ENCODE measurements around the gene ST7.

Gene ST7

GRCh38 chr7:117019786-117020590 is 66.7 kb downstream of the ST7 start:
- peak; percentile 56; the same call in 1 of the 2 replicates for TF ChIP-seq TCF4 (CRISPR knock-in tag; IDR thresholded peaks at IDR 0.05; ENCODE audit: borderline replicate concordance)
- 0 out of 2 replicates have a peak, but pooled peaks have one; percentile 23 for TF ChIP-seq ZNF565 (CRISPR knock-in tag; conservative IDR thresholded peaks at IDR 0.05; ENCODE audit: low read depth)
- TF ChIP-seq, protein P1, sequence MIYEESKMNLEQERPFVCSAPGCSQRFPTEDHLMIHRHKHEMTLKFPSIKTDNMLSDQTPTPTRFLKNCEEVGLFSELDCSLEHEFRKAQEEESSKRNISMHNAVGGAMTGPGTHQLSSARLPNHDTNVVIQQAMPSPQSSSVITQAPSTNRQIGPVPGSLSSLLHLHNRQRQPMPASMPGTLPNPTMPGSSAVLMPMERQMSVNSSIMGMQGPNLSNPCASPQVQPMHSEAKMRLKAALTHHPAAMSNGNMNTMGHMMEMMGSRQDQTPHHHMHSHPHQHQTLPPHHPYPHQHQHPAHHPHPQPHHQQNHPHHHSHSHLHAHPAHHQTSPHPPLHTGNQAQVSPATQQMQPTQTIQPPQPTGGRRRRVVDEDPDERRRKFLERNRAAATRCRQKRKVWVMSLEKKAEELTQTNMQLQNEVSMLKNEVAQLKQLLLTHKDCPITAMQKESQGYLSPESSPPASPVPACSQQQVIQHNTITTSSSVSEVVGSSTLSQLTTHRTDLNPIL (CRISPR knock-in tag; IDR thresholded peaks at IDR 0.05; ENCODE audit: low read depth), result peak; percentile 54; the same call in 1 of the 2 replicates
- no peak for TF ChIP-seq ISL1 (CRISPR knock-in tag; IDR thresholded peaks at IDR 0.05)
- TF ChIP-seq RARB (CRISPR knock-in tag; IDR thresholded peaks at IDR 0.05), result no peak
- no peak for TF ChIP-seq BACH2 (CRISPR knock-in tag; IDR thresholded peaks at IDR 0.05; ENCODE audit: borderline replicate concordance)
- no peak for TF ChIP-seq ZFP30 (CRISPR knock-in tag; IDR thresholded peaks at IDR 0.05)
- no peak for TF ChIP-seq PPARA (CRISPR knock-in tag; IDR thresholded peaks at IDR 0.05; ENCODE audit: borderline replicate concordance)
- no peak for TF ChIP-seq OSR1 (CRISPR knock-in tag; IDR thresholded peaks at IDR 0.05)
- no peak for TF ChIP-seq TOX (CRISPR knock-in tag; IDR thresholded peaks at IDR 0.05; ENCODE audit: borderline replicate concordance)
- 0 out of 2 replicates have a peak, but pooled peaks have one; percentile 60 for TF ChIP-seq SNAI2 (CRISPR knock-in tag; IDR thresholded peaks at IDR 0.05)
- peak; percentile 80; the same call in 1 of the 2 replicates for TF ChIP-seq ZFP3 (CRISPR knock-in tag; IDR thresholded peaks at IDR 0.05)
- no peak for TF ChIP-seq ZC3H10 (CRISPR knock-in tag; IDR thresholded peaks at IDR 0.05)
- no peak for TF ChIP-seq GLIS3 (CRISPR knock-in tag; IDR thresholded peaks at IDR 0.05)
- TF ChIP-seq ZNF8 (CRISPR knock-in tag; IDR thresholded peaks at IDR 0.05), result no peak; the same call in 1 of the 2 replicates
- TF ChIP-seq, protein P2, sequence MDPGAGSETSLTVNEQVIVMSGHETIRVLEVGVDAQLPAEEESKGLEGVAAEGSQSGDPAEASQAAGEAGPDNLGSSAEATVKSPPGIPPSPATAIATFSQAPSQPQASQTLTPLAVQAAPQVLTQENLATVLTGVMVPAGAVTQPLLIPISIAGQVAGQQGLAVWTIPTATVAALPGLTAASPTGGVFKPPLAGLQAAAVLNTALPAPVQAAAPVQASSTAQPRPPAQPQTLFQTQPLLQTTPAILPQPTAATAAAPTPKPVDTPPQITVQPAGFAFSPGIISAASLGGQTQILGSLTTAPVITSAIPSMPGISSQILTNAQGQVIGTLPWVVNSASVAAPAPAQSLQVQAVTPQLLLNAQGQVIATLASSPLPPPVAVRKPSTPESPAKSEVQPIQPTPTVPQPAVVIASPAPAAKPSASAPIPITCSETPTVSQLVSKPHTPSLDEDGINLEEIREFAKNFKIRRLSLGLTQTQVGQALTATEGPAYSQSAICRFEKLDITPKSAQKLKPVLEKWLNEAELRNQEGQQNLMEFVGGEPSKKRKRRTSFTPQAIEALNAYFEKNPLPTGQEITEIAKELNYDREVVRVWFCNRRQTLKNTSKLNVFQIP (CRISPR knock-in tag; IDR thresholded peaks at IDR 0.05; ENCODE audit: borderline replicate concordance, low read depth), result no peak
- TF ChIP-seq, protein P3, sequence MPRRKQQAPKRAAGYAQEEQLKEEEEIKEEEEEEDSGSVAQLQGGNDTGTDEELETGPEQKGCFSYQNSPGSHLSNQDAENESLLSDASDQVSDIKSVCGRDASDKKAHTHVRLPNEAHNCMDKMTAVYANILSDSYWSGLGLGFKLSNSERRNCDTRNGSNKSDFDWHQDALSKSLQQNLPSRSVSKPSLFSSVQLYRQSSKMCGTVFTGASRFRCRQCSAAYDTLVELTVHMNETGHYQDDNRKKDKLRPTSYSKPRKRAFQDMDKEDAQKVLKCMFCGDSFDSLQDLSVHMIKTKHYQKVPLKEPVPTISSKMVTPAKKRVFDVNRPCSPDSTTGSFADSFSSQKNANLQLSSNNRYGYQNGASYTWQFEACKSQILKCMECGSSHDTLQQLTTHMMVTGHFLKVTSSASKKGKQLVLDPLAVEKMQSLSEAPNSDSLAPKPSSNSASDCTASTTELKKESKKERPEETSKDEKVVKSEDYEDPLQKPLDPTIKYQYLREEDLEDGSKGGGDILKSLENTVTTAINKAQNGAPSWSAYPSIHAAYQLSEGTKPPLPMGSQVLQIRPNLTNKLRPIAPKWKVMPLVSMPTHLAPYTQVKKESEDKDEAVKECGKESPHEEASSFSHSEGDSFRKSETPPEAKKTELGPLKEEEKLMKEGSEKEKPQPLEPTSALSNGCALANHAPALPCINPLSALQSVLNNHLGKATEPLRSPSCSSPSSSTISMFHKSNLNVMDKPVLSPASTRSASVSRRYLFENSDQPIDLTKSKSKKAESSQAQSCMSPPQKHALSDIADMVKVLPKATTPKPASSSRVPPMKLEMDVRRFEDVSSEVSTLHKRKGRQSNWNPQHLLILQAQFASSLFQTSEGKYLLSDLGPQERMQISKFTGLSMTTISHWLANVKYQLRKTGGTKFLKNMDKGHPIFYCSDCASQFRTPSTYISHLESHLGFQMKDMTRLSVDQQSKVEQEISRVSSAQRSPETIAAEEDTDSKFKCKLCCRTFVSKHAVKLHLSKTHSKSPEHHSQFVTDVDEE (CRISPR knock-in tag; IDR thresholded peaks at IDR 0.05), result peak; percentile 88; the same call in 1 of the 2 replicates
- TF ChIP-seq, protein P4, sequence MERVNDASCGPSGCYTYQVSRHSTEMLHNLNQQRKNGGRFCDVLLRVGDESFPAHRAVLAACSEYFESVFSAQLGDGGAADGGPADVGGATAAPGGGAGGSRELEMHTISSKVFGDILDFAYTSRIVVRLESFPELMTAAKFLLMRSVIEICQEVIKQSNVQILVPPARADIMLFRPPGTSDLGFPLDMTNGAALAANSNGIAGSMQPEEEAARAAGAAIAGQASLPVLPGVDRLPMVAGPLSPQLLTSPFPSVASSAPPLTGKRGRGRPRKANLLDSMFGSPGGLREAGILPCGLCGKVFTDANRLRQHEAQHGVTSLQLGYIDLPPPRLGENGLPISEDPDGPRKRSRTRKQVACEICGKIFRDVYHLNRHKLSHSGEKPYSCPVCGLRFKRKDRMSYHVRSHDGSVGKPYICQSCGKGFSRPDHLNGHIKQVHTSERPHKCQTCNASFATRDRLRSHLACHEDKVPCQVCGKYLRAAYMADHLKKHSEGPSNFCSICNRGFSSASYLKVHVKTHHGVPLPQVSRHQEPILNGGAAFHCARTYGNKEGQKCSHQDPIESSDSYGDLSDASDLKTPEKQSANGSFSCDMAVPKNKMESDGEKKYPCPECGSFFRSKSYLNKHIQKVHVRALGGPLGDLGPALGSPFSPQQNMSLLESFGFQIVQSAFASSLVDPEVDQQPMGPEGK (CRISPR knock-in tag; IDR thresholded peaks at IDR 0.05; ENCODE audit: borderline replicate concordance), result no peak
- TF ChIP-seq ESRRG (CRISPR knock-in tag; IDR thresholded peaks at IDR 0.05), result no peak
- TF ChIP-seq ZNF70 (CRISPR knock-in tag; IDR thresholded peaks at IDR 0.05), result no peak
- 0 out of 2 replicates have a peak, but pooled peaks have one; percentile 25 for TF ChIP-seq CSDC2 (CRISPR knock-in tag; IDR thresholded peaks at IDR 0.05)
- no peak for TF ChIP-seq ARNTL (CRISPR knock-in tag; IDR thresholded peaks at IDR 0.05; ENCODE audit: borderline replicate concordance, low read depth)
- no peak; the same call in 1 of the 2 replicates for TF ChIP-seq CSRNP3 (CRISPR knock-in tag; IDR thresholded peaks at IDR 0.05)
- ATAC-seq, result peak; percentile 99

DNA sequence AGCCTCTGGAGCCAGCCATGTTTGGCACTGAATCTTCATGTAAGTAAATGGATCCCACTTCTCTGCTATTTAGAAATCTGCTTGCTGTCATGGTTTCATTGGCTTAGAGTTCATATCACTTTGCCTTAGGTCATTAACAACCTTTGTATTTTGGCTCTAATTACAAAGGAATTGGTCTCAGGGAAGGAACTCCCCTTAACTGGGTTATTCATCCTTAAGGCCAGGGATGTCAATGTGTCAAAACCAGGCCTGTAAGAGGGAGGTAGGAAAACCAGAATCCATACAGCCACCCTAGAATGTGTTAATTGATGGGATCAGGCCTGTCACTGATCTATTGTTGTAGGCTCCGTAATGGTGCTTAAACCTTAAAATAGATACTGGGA is 67.3 kb downstream of the ST7 start:
- peak; percentile 32 for ATAC-seq
- TF ChIP-seq, protein P4 (CRISPR knock-in tag; IDR thresholded peaks at IDR 0.05; ENCODE audit: borderline replicate concordance), result no peak
- TF ChIP-seq, protein P3 (CRISPR knock-in tag; IDR thresholded peaks at IDR 0.05), result peak; percentile 43; the same call in 1 of the 2 replicates

All from SK-N-SH treated with all-trans-retinoic acid at 6 μM for 48 hours (cell line).